MM.1S (cell line): ENCODE measurements around the gene GNMT.

Source experiments
- CTCF ChIP-seq: fragments of 300-600 bp; sonication (generic); IDR thresholded peaks from 2 replicates; pipeline ENCODE4 v1.5.1; 2016; ENCODE audit warnings: antibody characterized with exemption, low read length, mixed read lengths
- EZH2phosphoT487 ChIP-seq: fragments of 300-600 bp; sonication (generic); IDR thresholded peaks from 2 replicates; pipeline ENCODE4 v1.6.1; 2018; ENCODE audit warnings: antibody characterized with exemption, low read length

- TF ChIP-seq CTCF (peak; percentile 39), EZH2phosphoT487 (no peak)
These were observed 48.6 kb downstream of the GNMT start for GRCh38 chr6:43009124-43009523.
